ENCODE measurements around the gene EFCAB8.
"Not testable (repeated sequence)": the region's sequence is repeated elsewhere in the genome, so short reads cannot be mapped to it uniquely, and the experiment has no call there.

Gene EFCAB8

DNA sequence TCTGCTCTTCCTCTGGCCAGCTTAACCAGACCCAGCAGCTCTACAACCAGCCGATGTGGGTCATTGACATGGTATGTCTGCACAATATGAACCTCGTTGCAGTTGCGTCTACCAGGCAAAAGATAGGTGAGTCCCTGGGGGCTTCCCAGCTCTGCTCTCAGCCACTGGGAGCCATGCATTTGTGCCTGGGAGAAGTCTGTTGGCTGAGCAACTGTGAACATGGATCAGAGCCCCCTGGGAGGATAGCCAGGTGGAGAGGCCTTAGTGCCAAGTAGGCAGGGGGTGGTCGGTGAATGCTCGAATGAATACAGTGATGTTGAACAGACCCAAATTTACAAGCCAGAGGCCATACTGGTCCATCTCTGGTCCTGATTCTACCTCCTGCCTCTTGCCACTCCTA lies 30.6 kb downstream of the EFCAB8 start:
- no peak for DNase-seq

DNA sequence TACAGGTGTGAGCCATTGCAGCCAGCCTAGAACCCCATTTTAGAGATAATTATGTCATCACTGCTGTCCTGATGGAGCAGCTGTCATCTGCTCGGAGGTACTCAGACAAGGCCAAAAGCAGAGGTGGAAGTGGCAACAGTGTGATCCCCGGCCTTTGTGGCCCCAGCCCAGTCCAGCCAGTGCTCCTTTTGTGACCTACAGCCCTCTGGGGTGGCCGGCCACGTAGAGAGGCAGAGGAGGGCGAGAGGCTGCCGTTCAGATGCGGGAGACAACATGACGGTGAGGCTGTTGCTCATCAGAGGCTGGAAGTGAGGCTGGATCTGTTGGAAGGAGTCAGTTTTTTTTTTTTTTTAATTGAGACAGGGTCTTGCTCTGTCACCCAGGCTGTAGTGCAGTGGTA lies 32.8 kb downstream of the EFCAB8 start:
- DNase-seq, result no peak

DNA sequence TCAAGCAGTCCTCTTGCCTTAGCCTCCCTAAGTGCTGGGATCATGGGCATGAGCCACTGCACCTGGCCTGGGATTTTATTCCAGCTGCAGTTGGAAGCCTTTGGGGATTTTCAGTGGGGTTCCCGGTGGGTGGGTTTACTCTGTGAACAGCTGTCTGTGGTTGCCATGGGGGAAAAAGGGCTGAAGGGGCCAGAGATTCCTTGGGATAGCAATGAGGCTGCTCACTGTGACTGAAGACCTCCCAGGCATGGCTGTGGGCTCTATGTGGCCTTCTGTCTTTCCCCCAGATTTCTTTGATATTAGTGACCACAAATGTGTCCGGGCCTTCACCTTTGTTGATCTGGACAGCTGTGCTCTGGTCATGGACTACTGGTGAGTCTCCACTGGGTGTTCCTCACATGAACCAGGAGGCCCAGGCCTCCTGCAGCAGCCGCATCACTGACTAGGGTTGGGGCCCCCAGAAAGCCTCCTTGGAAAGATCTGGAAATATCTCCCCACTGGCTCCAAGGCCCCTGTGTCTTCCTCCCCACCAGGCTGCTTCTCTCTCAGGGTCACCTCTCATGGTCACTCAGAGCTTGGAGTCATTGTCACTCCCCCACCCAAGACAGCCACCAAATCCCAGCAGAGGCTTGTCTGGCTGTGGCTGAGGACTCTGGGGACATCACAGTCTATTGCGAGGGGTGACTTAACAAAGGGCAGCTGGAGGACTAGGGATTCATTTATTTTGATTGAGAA lies 33.4 kb downstream of the EFCAB8 start:
- DNase-seq, result no peak

DNA sequence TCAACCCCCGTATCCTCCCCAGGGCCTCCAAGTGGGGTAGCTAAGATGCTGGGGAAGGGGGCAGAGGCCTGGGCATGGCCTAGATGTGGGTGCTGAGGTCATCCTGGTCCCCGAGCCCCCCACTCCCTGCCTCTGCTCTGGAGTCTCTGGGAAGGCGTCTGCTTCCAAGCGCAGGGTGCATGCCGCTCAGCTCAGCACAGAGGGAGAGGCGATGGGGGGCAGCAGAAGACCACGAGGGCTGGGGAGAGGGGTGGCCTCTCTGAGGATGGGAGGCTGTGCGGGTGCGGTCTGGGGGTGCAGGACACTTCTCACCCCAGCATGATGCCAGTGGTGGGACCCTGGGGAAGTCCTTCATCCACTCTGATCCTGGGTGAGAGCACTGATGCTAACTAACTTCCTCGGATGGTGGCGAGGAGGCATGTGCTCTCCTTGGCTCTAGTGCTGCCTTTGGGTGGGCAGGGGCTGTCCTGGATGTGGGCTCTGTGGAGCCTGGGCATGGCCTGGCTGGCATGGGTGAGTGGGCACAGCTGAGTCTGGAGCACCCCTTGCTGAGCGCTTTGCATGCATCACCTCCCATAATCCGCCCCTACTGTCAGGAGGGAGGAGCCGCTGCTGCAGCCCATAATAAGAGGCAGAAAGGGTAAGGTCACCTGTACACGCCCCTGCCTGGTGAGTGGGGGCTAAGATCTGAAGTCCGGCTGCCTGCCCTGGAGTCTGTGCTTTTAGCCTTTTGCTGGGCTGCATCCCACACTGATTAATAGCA lies 34.7 kb downstream of the EFCAB8 start:
- no peak for DNase-seq

DNA sequence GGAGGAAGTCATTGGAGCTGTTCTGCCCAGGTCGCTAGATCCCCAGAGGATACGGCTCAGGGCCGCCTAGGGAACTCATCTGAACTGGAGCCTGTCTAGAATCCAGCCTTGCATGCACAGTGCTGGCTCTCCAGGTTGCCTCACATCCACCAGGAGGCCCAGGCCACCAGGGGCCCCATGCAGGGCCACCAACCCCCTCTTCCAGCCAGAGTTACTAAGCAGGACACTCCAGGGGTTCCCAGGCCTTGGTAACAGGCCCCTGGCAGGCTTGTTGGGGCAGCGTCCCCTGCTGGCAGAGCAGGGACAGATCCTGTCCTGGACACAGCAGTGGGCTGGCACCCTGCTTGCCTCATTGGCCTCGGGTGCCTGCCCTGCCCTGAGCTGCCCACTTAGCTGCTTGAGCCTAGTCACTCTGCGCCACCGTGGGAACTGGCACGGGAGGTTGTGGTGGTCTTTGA lies 35.3 kb downstream of the EFCAB8 start:
- DNase-seq, result no peak

DNA sequence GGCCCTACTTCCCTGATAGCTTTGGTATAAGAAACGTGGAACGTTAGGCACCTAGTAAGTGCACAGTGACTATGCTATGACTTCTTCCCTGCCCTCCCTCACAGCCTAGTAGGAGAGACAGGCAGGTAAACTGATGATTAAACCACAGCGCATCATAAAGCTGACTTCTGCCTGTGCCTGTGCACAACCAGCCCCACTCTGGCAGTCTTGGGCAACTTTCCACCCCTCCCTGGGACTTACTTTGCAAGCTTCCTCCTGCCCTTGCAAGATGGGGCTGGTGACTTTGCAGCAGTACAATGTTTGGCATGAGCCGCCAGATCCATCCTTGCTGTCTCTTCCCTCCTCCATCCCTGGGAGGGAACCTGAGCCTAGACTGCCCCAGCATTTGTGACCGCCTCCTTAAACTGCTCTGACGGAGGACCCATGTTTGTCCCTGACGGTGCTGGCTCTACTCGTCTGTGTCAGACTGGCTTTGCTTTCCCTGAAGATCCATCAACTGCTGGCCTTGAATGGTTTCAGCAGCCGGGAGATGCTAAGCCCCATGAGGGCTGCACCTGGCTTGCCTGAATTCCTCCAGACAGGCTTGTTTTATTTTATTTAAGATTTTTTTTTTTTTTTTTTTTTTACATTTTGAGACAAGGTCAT lies 36.1 kb downstream of the EFCAB8 start:
- DNase-seq, result no peak

DNA sequence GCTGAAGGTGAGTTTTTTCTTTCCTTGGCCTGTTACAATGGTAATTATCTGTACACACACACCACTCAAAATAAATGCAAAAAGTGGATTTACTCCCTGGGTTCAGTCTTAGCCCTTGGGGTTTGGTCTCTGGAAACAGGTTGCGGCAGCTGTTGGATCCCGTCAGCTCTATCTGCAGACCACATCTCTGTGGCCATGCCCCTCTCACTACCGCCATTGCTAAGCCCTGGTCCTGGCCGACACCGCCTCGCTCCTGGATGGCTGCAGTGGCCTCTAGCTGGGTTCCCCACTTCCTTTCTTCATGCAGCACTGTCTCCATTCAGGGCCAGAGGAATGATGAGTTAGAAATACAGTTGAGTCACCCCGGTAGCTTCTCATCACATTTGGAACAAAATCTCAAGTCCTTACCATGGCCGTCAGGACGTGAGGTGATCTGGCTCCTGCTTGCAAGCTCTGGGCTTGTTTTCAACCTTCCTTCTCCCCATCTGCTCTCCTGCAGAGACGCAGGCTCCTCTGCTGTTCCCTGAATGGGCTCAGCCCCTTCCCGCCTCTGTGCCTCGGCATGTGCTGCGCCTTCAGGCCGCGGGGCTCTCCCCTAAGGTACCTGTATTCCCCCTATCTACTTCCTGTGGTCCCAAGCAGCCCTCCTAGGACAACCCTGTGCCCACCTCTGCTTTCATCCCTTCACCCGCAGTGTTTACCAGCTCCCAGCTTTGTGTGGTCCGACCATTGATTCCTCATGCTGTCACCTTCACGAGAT lies 38.0 kb downstream of the EFCAB8 start:
- no peak for DNase-seq

DNA sequence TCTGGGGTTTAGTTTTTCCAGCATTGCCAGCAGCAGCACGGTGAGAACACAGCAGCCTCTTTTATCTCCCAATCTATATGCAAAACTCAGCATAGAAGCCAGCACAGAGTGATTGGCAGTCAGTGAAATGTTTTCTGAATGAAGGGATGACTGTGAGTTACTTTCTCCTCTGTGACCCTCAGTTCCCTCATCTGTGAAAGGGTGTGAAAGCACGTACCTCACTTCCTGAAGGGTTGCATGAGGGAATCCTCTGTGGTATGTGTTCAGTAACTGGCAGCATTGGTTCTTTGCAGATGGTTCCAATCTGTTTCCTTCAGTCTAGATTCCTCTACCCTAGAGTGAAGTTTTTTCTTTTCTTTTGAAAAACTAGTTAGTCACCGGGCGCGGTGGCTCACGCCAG lies 40.0 kb downstream of the EFCAB8 start:
- no peak for DNase-seq

DNA sequence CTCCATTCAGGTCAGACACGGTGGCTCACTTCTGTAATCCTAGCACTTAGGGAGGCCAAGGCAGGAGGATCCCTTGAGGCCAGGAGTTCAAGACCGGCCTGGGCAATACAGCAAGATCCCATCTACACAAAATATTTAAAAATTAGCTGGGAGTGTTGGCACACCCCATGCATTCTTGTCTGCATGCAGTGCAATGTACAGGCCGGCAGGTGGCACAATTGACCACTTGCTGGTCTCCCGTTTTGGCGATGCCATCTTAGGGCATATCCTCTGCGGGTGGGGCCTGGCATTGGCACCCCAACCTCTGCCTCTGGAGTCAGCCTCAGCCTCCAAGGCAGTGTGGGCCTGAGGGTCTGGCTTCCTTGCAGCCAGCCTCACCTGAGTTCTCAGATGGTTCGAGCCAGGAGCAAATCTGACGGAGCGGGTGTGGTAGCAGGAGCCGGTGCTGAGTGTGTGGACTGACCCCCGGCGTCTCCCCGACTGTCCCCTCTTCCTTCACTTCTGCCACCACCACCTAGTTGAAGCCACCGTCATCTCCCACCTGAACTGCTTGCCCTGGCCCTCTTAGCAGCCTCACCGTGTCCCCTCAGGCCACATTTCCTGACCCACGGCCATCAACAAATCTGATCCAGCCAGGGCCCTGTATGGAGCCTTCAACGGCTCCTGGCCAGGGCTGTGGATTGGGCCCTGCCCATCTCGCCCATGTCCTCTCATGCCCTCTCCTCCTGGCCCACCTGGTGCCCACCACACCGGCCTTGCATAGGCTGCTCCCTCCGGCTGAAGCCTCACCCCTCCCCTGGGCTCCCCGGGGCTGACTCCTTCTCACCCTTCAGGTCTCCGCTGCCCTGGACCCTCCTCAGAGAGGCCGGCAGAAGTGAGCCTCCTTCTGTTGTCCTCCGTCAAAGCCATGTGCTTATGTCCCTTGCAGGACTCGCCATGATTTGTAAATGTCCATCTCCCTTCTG lies 44.0 kb downstream of the EFCAB8 start:
- no peak for DNase-seq

DNA sequence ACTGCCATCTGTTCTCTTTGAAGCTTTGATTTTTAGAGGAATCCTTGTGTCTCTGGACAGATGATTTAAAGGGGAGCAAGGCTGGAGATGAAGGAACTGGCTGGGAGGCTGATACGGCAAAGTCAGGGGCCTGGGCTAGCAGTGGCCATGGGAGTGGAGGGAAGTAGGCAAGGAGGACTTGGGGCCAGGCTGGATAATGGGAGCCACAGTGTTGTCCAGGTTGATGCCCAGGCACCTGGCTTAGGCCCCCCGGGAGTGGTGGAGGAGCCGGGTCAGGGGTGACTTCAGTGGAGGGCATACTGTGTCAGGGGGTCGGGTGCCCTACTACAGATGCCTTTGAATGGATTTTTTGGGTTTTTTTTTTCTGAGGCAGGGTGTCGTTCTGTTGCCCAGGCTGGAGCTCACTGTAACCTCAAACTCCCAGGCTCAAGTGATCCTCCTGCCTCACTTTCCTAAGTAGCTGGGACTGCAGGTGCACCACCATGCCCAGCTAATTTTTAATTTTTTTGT lies 45.0 kb downstream of the EFCAB8 start:
- DNase-seq, result no peak

DNA sequence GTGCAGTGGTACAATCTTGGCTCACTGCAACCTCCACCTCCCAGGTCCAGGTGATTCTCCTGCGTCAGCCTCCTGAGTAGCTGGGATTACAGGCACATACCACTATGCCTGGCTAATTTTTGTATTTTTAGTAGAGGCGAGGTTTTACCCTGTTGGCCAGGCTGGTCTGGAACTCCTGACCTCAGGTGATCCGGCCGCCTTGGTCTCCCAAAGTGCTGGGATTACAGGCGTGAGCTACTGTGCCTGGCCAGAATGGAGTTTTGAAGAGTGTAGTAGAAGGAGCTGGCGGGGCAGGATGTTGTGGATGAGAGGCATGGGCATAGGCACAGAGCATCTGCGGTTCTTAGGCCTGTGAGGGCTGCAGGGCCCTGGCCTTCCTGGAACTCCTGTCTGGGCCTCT lies 46.0 kb downstream of the EFCAB8 start:
- DNase-seq, result not testable (repeated sequence)

DNA sequence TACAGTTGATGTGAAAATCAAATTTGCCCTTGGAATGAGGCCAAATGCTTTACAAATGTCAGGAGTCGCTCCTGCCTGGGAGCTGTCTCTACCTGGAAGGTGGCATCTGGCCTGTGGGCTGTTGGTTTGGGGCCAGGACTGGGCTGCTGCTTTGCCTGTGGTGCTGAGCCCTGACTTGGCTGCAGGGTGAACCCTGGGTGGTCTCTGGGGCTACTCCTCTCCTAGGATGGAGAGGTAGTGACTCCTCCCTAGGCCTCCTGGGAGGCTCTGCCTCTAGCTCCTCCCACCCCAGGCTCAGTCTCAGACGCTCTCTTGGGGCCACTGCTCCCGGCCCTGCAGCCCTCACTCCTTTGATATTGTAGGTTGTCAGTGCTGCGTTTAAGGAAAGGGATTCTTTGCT lies 47.5 kb downstream of the EFCAB8 start:
- DNase-seq, result no peak

DNA sequence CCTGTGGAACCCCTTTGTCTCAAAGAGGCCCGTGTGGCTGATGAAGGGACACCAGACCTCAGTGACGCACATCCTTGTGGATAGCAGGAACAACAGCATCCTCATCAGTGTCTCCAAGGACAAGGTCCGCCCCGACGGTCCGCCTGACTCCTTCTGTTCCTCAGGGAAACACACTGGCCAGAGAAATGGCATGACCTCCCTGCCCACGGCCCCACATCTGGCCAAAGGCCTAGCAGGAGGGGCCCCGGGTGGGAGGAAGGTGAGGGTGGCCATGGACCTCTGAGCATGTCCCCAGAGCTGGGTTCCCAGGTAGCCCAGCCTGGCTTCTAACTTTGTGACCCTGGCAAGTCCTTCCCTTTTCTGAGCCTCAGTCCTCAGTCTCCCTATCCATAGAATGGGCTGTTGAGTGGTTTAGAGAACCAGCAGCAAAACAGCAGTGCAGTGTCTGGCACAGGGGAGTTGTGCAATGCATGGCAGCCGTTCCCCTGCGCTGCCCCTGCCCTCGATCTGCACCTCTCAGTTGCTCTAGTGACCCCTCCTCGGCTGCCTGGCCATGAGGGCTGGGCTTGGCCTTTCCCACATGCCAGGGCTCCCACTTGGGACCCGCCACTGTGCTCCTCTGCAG lies 48.3 kb downstream of the EFCAB8 start:
- no peak for DNase-seq

DNA sequence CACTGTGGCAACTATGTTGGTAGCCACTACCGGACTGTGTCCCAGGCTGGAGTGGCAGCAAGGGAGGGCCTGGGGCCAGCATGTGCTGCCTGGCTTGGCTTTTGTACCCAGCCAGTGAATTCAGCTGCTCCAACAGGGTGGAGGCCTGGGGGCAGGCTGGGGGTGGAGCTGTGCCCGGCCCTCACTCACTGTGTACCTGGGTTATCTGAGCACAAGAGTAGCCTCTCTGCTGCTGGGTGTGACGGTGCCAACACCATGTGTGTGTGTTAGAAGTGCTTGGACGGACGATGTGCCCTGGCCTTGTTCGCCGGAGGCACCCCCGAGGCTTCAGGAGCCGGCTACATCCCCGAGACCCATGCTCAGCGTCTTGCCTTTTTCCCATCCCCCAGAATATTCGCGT lies 49.2 kb downstream of the EFCAB8 start:
- DNase-seq, result no peak

DNA sequence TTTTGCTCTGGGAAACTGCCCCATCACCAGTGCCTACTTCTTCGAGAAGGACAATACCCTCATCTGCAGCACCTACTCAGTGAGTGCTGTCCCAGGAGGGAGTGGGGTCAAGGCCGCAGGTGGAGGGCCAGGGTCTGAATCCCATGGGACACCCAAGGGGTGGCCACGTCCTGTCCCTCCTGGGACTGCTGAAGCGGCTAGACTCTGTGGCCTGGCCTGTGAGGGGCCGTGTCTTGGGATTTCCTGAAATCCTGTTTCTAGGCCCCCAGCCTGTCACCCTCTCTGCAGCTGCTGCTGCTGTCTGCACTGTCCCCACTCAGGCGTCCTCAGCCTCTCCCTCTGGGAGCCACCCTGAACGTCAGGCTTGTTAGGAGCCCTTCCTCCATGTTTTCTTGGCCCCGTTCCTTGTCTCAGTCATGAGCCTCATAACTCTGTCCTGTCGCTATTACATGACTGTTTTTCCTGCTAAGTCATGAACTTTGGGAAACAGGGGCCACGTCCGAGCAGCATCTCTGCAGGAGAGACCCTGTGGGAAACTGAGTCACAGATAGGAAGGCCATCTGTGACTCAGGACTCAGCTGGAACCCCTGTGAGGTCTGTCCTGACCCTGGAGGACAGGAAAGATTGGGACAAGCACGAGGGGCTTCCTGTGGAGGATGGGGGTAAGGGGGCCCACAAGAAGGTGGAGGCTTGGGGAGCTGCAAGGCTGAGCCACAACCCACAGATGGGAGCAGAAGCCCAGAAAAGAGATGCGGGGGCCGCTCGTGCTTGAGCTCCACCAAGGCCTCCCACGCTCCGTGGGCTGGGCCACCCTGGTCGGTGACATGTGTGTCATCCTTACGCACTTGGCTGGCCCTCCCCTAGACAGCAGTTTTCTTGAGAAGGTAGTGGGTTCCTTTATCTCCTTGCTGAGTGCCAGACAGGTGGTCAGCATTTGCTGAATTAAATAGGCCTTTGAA lies 49.9 kb downstream of the EFCAB8 start:
- no peak for DNase-seq

DNA sequence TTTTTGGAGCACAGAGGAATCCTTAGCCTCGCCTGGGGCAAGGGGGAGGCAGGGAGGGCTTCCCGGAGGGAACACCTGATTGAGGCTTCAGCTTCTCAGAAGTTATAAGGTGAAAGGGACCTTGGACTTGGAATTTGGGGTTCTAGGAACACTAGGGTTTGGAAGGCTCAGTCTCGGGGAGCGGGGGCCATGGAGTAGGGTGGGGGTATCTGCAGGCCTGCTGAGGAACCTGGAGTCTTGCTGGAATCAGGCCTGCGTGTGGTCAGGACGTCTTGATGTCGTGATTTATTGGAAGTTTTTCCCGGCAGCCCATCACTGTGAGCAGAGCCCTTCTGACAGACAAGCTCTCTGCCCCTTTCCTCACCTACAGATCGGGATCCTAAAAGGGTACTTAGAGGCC lies 50.7 kb downstream of the EFCAB8 start:
- DNase-seq, result no peak

DNA sequence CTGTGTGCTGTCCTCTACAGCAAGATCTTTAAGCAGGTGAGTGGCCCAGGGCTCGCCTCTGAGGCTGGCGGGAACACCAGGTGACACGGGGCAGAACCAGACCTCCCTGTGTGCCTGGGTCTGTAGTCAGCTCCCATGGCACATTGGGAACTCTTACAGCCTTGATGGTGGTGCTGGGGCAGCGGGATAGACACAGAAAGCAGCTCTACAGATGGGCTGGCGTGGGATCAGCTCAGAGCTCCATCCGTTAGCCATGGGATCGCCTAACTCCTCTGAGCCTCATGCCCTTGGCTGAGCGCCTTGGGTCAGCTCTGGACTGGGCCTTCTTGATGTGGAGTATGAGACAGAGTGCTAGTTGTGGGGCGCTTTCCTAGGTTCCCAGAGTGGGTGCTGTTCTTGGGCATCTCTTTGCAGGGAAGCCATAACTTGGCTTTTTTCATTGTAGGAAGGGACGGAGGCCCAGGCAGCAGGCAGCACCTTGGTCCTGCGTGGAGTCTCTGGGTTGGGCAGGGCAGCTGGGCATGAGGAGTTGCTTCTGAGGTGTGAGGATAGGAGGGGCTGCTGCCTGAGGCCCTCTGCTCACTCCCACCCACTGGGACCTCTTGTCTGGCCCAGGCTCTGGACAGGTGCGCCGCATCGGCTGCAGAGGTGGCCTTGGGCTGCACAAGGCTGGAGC lies 51.3 kb downstream of the EFCAB8 start:
- no peak for DNase-seq

DNA sequence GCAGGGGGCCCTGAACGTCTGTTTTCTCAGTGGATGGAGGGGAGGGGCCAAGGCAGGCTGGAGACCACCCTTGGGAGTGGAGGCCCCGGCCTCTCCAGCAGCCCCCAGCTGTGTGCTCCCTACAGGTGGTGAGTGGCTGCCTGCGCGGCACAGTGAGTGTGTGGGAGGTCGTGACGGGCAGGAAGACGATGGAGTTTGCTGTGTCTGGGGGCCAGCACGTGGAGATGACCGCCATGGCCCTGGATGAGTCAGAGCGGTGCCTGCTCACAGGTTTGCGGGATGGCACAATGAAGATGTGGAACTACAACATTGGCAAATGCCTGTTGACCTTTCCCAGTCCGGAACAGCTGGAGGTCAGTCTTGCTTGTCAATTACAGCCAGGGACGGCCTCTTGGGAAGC lies 52.6 kb downstream of the EFCAB8 start:
- DNase-seq, result no peak

DNA sequence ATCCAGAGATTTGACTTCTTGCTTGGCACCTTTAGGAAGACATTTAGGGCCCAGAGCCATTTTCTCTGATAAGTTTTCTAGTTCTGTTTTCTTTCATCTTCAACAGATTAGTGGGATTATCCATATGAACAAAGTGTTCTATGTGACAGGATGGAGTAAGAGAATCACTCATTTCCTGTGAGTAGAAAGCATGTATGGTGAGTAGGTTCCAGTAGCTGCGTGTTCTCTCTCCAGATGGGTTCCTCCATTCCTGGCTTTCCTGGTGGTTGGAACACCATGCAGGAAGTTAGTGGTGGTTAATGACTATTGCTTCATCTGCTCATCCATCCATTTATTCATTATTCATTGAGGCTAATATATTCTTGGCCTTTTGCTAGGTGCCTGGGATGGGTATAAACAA lies 54.0 kb downstream of the EFCAB8 start:
- DNase-seq, result no peak

DNA sequence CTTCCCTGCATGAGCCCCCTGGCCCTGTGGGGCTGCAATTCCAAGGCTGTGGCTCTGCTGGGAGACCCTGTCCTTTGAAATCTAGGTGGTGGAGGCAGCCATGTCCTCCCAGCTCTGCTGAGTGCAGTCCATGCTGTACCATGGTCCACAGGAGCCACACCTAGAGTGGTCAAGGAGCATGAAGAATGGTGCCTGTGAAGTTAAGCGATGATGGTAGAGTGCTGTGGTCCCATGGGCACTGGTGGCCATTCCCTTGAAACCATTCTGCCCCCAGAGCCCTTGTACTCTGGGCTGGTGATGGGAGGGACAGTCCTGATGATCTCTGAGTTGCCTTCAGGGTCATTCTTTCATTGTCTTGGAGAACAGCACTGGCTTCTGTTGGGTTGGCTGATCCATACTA lies 55.3 kb downstream of the EFCAB8 start:
- no peak for DNase-seq

All from DMS153 (cell line).